ENCODE results near the gene LRP8. TPM values are rescaled to one million over a fixed set of nuclear protein-coding genes. Genes with fewer than 3 reads are reported as not detected.

The LRP8 gene
- total and polyA plus RNA-seq, 2 of the 13 experiments (the other 11 are each of a cell fraction or from before 2014, with no cell fraction given): 17.3 to 17.4 TPM

DNA sequence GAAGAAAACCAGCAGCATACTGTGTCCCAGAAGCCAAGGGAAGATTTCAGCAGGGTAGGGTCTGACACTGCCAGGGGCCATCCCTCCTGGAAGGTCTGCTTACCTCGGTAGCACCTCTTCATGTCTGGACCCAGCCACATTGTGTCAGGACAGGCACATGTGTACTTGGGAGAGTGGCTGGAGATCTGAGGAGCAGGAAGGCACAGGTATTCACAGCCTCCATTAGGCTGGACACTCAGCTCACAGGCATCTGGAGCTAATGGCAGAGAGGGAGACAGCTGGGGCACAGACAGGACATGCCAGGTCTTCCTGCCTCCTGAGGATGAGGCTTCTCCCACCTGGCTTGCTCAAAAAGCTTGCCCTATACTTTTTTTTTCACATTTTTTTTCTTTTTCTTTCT lies 69.7 kb downstream of the LRP8 start (continued):
- TF ChIP-seq, protein P1, sequence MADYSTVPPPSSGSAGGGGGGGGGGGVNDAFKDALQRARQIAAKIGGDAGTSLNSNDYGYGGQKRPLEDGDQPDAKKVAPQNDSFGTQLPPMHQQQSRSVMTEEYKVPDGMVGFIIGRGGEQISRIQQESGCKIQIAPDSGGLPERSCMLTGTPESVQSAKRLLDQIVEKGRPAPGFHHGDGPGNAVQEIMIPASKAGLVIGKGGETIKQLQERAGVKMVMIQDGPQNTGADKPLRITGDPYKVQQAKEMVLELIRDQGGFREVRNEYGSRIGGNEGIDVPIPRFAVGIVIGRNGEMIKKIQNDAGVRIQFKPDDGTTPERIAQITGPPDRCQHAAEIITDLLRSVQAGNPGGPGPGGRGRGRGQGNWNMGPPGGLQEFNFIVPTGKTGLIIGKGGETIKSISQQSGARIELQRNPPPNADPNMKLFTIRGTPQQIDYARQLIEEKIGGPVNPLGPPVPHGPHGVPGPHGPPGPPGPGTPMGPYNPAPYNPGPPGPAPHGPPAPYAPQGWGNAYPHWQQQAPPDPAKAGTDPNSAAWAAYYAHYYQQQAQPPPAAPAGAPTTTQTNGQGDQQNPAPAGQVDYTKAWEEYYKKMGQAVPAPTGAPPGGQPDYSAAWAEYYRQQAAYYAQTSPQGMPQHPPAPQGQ (CRISPR knock-in tag; IDR thresholded peaks at IDR 0.05; ENCODE audit: borderline replicate concordance): no peak
- no peak for TF ChIP-seq ZNF205 (CRISPR knock-in tag; IDR thresholded peaks at IDR 0.05)
- TF ChIP-seq, protein P2, sequence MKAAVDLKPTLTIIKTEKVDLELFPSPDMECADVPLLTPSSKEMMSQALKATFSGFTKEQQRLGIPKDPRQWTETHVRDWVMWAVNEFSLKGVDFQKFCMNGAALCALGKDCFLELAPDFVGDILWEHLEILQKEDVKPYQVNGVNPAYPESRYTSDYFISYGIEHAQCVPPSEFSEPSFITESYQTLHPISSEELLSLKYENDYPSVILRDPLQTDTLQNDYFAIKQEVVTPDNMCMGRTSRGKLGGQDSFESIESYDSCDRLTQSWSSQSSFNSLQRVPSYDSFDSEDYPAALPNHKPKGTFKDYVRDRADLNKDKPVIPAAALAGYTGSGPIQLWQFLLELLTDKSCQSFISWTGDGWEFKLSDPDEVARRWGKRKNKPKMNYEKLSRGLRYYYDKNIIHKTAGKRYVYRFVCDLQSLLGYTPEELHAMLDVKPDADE (CRISPR knock-in tag; IDR thresholded peaks at IDR 0.05): no peak
- TF ChIP-seq ZNF557 (CRISPR knock-in tag; IDR thresholded peaks at IDR 0.05): no peak
- TF ChIP-seq, protein P3, sequence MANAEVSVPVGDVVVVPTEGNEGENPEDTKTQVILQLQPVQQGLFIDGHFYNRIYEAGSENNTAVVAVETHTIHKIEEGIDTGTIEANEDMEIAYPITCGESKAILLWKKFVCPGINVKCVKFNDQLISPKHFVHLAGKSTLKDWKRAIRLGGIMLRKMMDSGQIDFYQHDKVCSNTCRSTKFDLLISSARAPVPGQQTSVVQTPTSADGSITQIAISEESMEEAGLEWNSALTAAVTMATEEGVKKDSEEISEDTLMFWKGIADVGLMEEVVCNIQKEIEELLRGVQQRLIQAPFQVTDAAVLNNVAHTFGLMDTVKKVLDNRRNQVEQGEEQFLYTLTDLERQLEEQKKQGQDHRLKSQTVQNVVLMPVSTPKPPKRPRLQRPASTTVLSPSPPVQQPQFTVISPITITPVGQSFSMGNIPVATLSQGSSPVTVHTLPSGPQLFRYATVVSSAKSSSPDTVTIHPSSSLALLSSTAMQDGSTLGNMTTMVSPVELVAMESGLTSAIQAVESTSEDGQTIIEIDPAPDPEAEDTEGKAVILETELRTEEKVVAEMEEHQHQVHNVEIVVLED (CRISPR knock-in tag; IDR thresholded peaks at IDR 0.05; ENCODE audit: borderline replicate concordance): no peak

DNA sequence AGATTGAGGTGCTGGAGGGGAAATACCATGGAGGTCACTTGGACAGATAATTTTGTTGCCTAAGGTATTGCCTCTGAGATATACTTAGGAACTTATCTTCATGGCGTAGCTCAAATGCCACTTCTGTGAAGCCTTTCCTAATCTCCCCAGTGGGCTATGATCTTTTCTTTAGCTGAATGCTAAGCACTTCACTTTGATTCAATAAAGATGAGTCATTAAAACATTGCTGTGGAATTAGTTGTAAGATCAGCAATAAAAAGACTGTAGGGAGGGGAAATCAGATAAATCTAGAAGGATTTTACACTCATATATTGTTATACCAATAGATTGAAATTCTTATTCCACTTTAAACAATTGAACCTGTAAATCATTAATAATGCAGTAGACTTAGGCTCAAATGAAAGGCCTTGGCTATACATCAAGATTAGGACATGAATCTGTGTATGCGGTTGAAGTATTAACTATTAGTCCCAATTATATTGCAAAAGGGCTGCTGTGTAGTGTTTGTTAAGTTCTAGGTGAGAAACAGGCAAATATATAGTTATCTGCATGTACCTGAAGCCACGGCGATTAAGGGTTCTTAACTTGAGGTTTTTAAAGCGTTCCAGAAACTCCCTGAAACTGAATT lies 70.3 kb downstream of the LRP8 start:
- Histone ChIP-seq H3K36me3 (replicated peaks in 1 of 2; ENCODE audit: control insufficient read depth in 1 of 2, insufficient read depth in 2 of 2, low read length in 2 of 2) (peaks cover 18 to 68% of the 10 kb centered on the region in 2 experiments), H4K20me1 (ENCODE audit: insufficient read depth, low read length) (no peaks in the 10 kb centered on the region), H3K27ac (ENCODE audit: extremely low read length, insufficient read depth, low read length) (no peak overlapping the region), H3K4me2 (ENCODE audit: low read depth, low read length) (no peak overlapping the region), H3K27me3 (ENCODE audit: control insufficient read depth in 1 of 2, insufficient read depth in 2 of 2, low read length in 2 of 2) (no peaks in the 10 kb centered on the region), H3K4me3 (replicated peaks in 1 of 3; ENCODE audit: insufficient read depth in 1 of 3, low read depth in 2 of 3, low read length in 3 of 3) (no peak overlapping the region), H3K9ac (ENCODE audit: insufficient read depth, low read depth, low read length) (no peak overlapping the region), H3K4me1 (ENCODE audit: insufficient read depth, low read length) (no peaks in the 10 kb centered on the region), H2AFZ (ENCODE audit: low read length) (no peak overlapping the region), H3K9me3 (ENCODE audit: low read length) (no peaks in the 10 kb centered on the region), H3K79me2 (ENCODE audit: insufficient read depth, low read length) (no peaks in the 10 kb centered on the region)
- FAIRE-seq: no peak
- 98% methylated on average over 5 of the region's 5 CpGs for WGBS (ENCODE audit: low lambda C conversion rate)
- TF ChIP-seq RBFOX2 (IDR thresholded peaks at IDR 0.05; ENCODE audit: low read depth, low read length) (no peak), THAP11 (CRISPR knock-in tag; IDR thresholded peaks at IDR 0.05) (no peak), ZNF343 (CRISPR knock-in tag; IDR thresholded peaks at IDR 0.05) (no peak), ZNF24 (IDR thresholded peaks at IDR 0.05) (no peak)
- TF ChIP-seq, protein P4, sequence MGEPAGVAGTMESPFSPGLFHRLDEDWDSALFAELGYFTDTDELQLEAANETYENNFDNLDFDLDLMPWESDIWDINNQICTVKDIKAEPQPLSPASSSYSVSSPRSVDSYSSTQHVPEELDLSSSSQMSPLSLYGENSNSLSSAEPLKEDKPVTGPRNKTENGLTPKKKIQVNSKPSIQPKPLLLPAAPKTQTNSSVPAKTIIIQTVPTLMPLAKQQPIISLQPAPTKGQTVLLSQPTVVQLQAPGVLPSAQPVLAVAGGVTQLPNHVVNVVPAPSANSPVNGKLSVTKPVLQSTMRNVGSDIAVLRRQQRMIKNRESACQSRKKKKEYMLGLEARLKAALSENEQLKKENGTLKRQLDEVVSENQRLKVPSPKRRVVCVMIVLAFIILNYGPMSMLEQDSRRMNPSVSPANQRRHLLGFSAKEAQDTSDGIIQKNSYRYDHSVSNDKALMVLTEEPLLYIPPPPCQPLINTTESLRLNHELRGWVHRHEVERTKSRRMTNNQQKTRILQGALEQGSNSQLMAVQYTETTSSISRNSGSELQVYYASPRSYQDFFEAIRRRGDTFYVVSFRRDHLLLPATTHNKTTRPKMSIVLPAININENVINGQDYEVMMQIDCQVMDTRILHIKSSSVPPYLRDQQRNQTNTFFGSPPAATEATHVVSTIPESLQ (CRISPR knock-in tag; conservative IDR thresholded peaks at IDR 0.05): no peak
- TF ChIP-seq, protein P5, sequence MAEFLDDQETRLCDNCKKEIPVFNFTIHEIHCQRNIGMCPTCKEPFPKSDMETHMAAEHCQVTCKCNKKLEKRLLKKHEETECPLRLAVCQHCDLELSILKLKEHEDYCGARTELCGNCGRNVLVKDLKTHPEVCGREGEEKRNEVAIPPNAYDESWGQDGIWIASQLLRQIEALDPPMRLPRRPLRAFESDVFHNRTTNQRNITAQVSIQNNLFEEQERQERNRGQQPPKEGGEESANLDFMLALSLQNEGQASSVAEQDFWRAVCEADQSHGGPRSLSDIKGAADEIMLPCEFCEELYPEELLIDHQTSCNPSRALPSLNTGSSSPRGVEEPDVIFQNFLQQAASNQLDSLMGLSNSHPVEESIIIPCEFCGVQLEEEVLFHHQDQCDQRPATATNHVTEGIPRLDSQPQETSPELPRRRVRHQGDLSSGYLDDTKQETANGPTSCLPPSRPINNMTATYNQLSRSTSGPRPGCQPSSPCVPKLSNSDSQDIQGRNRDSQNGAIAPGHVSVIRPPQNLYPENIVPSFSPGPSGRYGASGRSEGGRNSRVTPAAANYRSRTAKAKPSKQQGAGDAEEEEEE (CRISPR knock-in tag; IDR thresholded peaks at IDR 0.05; ENCODE audit: borderline replicate concordance): no peak
- intact Hi-C loops (cut with micrococcal nuclease; ENCODE audit: unreplicated experiment): no loop called here
- ChIA-PET CTCF (ENCODE audit: low intra/inter-chr PET ratio, low total read pairs) (no interaction called here), POLR2A (no interaction called here)
- no peak for DNase-seq (ENCODE audit: low spot score)
- in situ Hi-C loops (cut with HindIII; ENCODE audit: extremely low pct_ligation_motif_present, low pct_unique_long_range_greater_than_20kb): no loop called here
- ATAC-seq: no peak
- no TSS peak for BruUV-seq (replicated peaks)
